NCI-H345 (cell line): ENCODE data around the gene KRT33B.
"Not testable (repeated sequence)": the region's sequence is repeated elsewhere in the genome, so short reads cannot be mapped to it uniquely, and the experiment has no call there.

Experiments used
- DNase-seq: peaks from one replicate; lab custom pipeline; 2025; lab: John Stamatoyannopoulos, UW

Gene KRT33B

DNA sequence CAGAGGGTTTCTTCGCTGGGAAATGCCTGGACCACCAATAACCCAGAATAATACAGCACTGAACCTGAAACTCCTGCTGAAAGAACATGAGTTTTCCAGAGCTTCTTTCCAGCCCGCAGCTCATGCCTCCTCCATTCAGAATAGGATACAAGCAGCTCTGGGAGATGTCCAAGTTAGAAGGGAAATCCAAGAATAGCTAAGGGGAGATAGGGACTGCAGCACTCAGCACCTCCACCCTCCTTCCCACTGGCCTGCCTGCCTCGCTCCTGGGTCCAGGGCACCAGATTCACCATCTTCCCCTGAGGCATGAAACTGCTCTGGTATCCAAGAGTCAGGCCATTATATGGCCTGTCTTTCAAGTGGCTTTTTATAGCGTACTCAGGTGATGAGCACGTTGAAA is 23.7 kb upstream of the KRT33B start:
- no peak for DNase-seq

DNA sequence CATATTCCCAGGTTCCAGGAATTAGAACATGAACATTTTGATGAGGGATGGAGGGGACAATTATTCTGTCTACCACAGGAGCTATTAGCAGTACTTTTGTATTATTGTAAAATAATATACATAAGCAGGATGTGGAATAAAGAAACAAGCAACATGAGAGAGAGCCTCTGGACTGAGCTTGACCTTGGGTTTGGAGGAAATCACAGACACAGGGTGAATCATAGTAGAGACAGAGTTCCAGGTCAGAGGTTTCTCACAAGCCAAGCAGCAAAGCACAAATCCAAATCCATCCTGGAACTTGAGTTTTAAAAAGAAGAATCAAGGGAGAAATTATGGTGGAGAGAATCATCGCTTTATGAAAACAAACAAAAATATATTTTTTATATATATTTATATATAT is 22.7 kb upstream of the KRT33B start:
- no peak for DNase-seq

DNA sequence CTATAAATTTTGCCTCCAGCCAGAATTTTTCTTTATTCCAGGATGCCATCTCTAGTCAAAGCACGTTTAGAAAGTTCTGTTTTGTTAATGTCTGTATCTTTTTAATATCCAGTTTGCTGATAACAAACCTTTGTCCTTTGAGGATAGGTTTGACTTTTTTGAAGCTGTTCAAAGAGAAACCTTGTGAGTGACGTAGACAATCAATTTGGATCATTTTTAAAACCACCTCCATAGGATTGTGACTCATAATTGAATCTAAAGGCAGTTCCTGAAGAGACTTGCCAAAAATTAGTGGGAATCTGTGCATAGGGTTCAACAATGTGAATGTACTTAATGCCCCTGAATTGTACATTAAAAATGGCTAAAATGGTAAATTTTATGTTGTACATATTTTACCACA is 21.9 kb upstream of the KRT33B start:
- no peak for DNase-seq

DNA sequence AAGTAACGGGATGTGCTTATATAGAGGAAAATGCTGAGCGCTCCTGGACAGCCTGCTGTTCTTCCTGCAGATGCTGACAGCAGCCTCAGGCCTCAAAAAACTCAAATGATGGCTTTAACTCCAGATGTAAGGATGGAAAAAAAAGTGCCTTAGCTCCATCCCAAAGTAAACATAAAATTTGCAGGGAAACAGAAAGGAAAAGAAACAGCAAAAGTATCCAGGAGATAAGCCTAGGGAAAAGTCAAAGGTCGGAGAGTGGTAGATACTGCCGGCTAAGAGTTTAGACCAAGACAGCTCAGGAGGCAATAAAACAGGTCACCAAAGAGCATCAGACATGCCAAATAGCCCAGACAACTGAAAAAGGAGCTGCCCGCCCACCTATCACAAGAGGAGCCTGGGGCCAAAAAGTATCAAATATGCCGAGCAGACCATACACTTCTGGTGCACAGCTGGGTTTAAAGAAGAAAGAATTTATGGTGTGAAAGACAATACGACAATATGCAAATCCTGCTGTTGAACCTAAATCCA is 20.9 kb upstream of the KRT33B start:
- no peak for DNase-seq

GRCh38 chr17:41387670-41388069 is 18.1 kb upstream of the KRT33B start:
- no peak for DNase-seq

DNA sequence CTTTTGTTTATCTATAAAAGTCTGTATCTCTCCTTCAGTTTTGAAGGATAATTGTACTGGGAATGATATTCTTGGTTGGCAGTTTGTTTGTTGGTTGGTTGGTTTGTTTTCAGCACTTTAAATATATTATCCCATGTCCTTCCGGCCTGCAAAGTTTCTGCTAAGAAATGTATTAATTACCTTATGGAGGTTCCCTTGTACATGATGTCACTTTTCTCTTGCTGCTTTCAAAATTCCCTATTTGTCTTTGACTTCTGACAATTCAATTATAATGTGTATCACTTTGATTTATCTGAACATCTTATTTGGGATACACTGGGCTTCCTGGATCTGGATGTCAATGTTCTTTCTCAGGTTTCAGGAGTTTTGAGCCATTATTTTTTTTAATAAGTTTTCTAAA is 16.6 kb upstream of the KRT33B start:
- no peak for DNase-seq

- DNase-seq: no peak
These were observed 14.1 kb upstream of the KRT33B start for GRCh38 chr17:41383690-41384089.

GRCh38 chr17:41382394-41382793 is 12.8 kb upstream of the KRT33B start:
- no peak for DNase-seq

GRCh38 chr17:41381943-41382342 is 12.3 kb upstream of the KRT33B start, which contains the start of gene KRT34:
TSS of gene KRT34 (minus strand) at chr17:41382306. CDS start at chr17:41382246, 60 bp downstream.
- not testable (repeated sequence) for DNase-seq

- not testable (repeated sequence) for DNase-seq
These were observed 10.5 kb upstream of the KRT33B start for GRCh38 chr17:41380091-41380490.

DNA sequence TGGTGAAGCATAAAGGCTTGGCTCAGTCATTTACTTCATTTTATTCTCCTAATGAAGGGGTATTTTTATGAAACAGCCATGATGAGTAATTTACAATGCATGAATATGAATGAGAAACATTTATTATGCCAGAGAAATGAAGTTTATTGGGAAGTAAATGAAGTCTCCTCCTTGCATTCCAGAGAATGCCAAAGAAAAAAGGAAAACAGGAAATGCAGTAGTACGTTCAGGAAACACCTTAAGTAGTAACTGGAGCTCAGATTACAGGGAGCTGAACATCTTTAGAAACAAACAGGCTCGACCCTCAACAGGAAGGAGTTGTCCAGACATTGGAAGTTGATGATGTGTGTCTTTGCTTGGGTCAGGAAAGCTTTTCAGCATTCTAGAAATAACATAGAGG is 7.9 kb upstream of the KRT33B start:
- DNase-seq: no peak

GRCh38 chr17:41369023-41369422 is 590 bp downstream of the KRT33B start:
- no peak for DNase-seq

- no peak for DNase-seq
These were observed 2.1 kb downstream of the KRT33B start for GRCh38 chr17:41367426-41368075.

- DNase-seq: no peak
These were observed 3.5 kb downstream of the KRT33B start for GRCh38 chr17:41366070-41366469.

DNA sequence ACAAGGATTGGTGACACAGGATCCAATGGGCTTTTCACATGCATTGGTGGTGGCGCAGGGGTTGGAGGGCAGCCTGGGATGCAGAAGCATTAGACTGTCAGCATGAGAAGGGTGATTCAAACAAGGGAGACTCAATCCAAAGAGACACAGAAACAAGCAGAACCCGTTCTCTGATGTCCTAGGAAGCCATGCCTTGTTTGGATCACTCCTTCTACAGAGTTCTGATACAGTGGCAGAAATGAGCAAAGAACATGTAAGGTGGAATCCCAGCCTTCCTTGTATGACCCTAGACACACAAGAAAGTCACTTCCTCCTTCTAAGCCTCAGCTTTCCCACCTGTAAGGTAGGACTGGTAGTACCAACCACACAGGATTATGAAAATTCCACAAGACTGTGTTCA is 5.7 kb downstream of the KRT33B start:
- DNase-seq: no peak

- DNase-seq: no peak
These were observed 9.2 kb downstream of the KRT33B start for GRCh38 chr17:41360296-41360995.

DNA sequence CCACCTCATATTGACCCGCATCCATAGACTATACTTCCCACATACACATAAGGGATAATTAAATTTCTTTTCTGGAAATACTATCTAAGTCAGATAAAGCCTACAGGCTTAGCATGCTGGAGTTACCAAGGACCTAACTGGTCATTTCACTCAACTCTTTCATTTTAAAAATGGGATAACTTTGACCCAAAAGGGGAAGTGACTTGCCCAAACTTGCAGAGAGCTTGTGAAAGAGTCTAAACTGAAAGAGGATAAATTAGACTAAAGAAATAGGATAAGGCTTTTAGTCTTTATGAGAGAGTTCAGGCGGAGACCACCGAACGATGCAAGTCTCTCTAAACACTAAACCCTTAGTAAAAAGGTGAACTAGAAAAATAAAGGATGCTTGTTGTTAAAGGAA is 15.1 kb downstream of the KRT33B start:
- no peak for DNase-seq

- DNase-seq: no peak
These were observed 16.8 kb downstream of the KRT33B start for GRCh38 chr17:41352597-41353366.

- DNase-seq: no peak
These were observed 18.4 kb downstream of the KRT33B start for GRCh38 chr17:41351177-41351576.

GRCh38 chr17:41350381-41350878 is 19.2 kb downstream of the KRT33B start, which contains the start of gene KRT33A:
TSS of gene KRT33A (minus strand) at chr17:41350828. CDS start at chr17:41350767, 61 bp downstream.
- DNase-seq: not testable (repeated sequence)

DNA sequence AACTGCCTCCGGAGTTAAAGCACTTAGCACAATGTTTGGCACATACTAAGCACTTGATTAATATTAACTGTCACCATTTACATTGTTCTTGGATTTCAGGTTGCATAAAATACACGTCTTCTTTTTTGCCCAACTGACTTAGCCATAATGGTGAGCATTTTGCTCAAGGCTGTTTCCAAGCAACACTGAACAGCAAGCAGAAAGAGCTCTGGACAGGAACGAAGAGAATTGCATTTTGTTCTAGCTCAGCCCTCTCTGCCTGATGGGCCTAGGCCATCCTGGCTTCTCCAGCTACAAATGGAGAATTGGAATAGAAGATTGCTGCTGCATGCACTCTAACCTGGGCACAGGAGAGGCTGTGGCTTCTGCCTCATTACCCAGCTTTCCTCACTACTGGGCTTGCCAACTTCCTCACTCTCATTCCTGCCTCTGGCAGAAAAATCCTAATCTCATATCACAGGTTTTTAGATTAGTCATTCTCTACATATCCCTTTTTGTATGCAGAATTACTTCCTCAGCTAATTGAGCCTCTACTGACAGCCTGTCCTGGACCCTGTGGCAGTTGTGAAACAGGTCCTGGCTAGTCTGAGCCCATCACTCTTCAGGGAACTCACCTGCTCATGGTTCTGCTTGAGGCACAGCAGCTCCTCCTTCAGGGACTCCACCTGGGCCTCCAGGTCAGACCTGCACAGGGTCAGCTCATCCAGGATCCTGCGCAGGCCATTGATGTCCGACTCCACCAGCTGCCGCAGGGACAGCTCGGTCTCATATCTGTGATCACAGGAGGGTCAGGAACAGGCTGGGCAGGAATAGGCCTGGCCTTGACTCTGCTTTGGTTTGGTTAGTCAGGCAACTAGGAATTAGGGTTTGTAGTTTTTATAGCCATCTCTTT is 21.5 kb downstream of the KRT33B start:
- no peak for DNase-seq
